Mesodermal cell (in vitro differentiated cells): Measurements from ENCODE around the gene MAN1B1. TPM values are rescaled to one million over a fixed set of nuclear protein-coding genes. Genes with fewer than 3 reads are reported as not detected.

Experiments used
- H3K27ac ChIP-seq: 2 replicates; pipeline ENCODE4 v1.7.0; 2013; ENCODE audit warnings: mild to moderate bottlenecking, low read depth, low read length, moderate library complexity; ENCODE audit not compliant: severe bottlenecking
- H3K36me3 ChIP-seq: 2 replicates; pipeline ENCODE4 v1.7.1; 2013; ENCODE audit warnings: mild to moderate bottlenecking, low read length, moderate library complexity; ENCODE audit not compliant: control insufficient read depth, insufficient read depth
- H3K4me1 ChIP-seq: one replicate; pipeline ENCODE4 v1.7.1; 2013; ENCODE audit warnings: mild to moderate bottlenecking, low read length; ENCODE audit not compliant: insufficient read depth, control insufficient read depth, poor library complexity, severe bottlenecking
- H3K4me3 ChIP-seq: 2 replicates; pipeline ENCODE4 v1.7.0; 2013; ENCODE audit warnings: low read length, control low read depth, mild to moderate bottlenecking; ENCODE audit not compliant: insufficient read depth, poor library complexity, severe bottlenecking; ENCODE audit errors: extremely low read depth
- H3K9me3 ChIP-seq: 2 replicates; pipeline ENCODE4 v1.7.1; 2013; ENCODE audit warnings: mild to moderate bottlenecking, low read length, moderate library complexity; ENCODE audit not compliant: control insufficient read depth
- WGBS, 2 experiments: methylation state at CpG; one replicate each; pipeline ENCODE4 v1.1.5; 2013; ENCODE audit warnings: missing lambda C conversion rate in 2 of 2; ENCODE audit not compliant: insufficient coverage in 2 of 2; 5-methylcytosine and 5-hydroxymethylcytosine counted together
- polyA plus RNA-seq, 2 experiments: library from polyadenylated mRNA; stranded (reverse); fragments of 50-300 nt; gene quantifications; one replicate each; pipeline ENCODE4 v1.2.3, GENCODE V29; 2013

Gene MAN1B1
- 55.1 TPM for polyA plus RNA-seq (2013, experiment 1 of 2)
- polyA plus RNA-seq (2013, experiment 2 of 2) = 46.1 TPM

DNA sequence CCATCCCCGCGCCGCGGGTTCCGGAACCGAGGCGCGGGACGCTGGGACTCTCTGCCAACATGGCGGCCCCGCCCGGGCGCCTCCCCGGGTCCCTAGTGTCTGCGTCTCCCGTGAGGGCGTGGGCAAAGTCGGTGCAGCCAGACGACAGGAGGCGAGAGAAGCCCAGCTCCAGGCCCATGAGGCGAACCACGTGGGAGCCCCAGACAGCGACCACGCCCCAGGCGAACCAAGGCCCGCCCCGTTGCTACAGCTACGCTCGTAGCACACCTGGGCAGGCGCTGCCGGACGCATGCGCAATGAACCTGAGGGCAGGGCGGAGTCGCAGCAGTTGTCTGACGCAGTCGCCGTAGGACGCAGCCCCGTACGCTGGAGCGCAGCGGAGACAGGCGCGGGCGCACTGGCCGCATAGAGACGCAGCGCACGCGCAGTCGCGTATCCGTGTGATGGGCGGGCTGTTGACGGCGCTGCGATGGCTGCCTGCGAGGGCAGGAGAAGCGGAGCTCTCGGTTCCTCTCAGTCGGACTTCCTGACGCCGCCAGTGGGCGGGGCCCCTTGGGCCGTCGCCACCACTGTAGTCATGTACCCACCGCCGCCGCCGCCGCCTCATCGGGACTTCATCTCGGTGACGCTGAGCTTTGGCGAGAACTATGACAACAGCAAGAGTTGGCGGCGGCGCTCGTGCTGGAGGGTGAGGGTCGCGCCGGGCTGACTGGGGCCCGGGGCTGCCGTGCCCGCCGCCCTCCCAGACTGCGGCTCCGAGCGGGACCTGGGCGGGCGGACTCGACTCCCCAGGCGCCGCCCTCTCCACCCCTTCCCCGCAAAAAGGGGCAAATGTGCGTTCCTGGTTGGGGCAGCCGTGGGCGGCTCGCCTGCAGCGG is at the start of gene MAN1B1:
TSS of gene MAN1B1 (plus strand) at position 455 of the 878 bp plus-strand sequence. CDS start at position 470, 15 bp downstream.
- Histone ChIP-seq H3K9me3 (no peaks in the 10 kb centered on the region), H3K27ac (peak within 1 kb of the TSS; percentile 83), H3K36me3 (peaks cover 31% of the 10 kb centered on the region), H3K4me1 (peaks cover 20% of the 10 kb centered on the region), H3K4me3 (peak within 1 kb of the TSS; percentile 76)
- WGBS, 2 experiments = 0% methylated on average over 85 to 99 of the region's 101 CpGs

DNA sequence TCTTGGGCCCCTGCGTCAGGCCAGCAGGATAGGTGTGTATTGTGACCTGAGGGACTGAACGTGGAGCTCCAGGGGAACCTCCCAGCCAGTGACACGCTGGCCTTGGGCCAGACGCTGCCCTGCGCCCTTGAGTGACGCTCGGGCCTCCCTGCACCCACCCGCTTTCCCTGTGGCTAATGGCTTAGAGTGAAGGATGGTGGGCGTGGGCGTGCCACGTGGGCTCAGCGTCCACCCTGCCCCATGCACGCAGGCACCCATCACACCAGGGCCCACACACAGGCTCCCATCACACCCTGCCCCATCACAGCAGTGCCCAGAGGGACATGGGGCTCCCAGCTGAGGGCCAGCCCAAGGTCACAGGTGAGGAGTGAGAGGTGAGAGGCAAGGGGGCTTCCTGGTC is 49.8 kb upstream of the MAN1B1 start:
- WGBS, 2 experiments = 89 to 92% methylated on average over 8 of the region's 13 CpGs
- H3K36me3 ChIP-seq = peaks cover 14% of the 10 kb centered on the region
- no peak overlapping the region for H3K27ac ChIP-seq
- H3K4me3 ChIP-seq = no peak overlapping the region
- H3K4me1 ChIP-seq = no peaks in the 10 kb centered on the region
- H3K9me3 ChIP-seq = no peaks in the 10 kb centered on the region

DNA sequence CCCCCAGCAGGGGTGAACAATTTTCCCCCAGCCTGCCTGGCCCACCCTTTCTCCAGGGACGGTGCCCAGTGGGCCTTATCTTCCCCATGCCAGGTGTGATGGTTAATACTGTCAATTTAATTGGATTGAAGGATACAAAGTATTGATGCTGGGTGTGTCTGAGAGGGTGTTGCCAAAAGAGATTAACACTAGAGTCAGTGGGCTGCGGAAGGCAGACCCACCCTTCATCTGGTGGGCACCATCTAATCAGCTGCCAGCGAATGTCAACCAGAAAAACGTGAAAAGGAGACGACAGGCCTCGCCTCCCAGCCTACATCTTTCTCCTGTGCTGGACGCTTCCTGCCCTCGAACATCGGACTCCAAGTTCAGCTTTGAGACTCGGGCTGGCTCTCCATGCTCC is 49.3 kb upstream of the MAN1B1 start:
- Histone ChIP-seq H3K27ac (no peak overlapping the region), H3K36me3 (peaks cover 14% of the 10 kb centered on the region), H3K4me1 (no peaks in the 10 kb centered on the region), H3K4me3 (no peak overlapping the region), H3K9me3 (no peaks in the 10 kb centered on the region)
- 92 to 96% methylated on average over 5 to 8 of the region's 10 CpGs for WGBS, 2 experiments

DNA sequence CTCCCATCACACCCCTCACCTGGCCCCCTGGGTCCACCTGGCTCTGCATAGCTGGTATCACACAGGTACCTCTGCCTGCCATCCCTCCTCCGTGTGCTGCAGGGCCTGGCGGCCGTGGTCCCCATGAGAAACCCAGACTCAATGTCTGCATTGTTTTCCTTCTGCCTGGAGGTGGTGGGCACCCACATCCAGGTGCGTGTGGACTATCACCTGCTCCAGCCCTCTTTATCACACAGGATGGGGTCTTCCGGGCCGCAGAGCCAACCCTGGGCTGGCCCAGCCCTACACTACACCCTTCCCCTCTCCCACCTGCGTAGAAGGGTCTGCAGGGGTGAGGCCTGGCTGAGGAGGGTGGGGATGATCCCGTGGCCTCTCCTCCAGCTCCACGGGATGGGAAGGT is 47.9 kb upstream of the MAN1B1 start:
- Histone ChIP-seq H3K9me3 (no peaks in the 10 kb centered on the region), H3K4me3 (no peak overlapping the region), H3K4me1 (no peaks in the 10 kb centered on the region), H3K36me3 (peaks cover 14% of the 10 kb centered on the region), H3K27ac (no peak overlapping the region)
- 96 to 97% methylated on average over 4 to 5 of the region's 9 CpGs for WGBS, 2 experiments

DNA sequence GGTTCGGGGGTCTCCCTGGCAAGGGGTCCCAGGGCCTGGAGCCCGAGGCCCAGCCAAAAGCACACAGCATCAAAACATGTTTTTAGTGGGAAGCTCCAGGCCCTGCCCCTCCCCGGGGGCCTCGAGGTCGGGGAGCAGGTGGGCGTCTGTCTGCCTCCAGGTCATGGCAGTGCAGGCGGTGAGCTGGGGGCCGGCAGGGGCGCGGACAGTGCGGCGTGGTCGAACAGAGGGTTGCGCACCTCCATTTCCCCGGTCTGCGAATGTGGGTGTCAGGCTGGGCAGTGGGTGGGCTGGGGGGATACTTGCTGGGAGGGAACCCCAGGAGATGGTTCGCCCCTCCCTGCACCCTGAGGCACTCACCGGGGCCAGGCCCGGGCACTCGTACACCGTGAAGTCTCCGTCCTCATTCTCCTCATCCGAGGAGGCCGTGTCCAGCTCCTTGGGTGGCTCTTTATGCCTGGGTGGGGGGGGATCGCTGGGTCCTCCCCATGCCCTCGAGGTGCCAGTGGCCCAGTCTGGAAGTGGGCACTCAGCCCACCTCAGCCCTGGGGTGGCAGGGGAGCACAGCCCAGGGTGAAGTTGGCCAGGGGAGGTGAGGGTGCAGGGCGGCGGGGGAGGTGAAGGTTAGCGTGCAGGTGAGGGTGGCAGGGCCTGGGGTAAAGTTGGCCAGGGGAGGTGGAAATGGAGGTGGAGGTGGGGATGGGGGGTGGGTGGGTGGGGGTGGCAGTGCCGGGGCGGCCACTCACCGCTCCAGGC is 47.0 kb upstream of the MAN1B1 start:
- H3K4me3 ChIP-seq = no peak overlapping the region
- no peaks in the 10 kb centered on the region for H3K4me1 ChIP-seq
- no peaks in the 10 kb centered on the region for H3K9me3 ChIP-seq
- H3K36me3 ChIP-seq = peaks cover 14% of the 10 kb centered on the region
- no peak overlapping the region for H3K27ac ChIP-seq
- WGBS, 2 experiments = 98% methylated on average over 14 to 22 of the region's 32 CpGs

DNA sequence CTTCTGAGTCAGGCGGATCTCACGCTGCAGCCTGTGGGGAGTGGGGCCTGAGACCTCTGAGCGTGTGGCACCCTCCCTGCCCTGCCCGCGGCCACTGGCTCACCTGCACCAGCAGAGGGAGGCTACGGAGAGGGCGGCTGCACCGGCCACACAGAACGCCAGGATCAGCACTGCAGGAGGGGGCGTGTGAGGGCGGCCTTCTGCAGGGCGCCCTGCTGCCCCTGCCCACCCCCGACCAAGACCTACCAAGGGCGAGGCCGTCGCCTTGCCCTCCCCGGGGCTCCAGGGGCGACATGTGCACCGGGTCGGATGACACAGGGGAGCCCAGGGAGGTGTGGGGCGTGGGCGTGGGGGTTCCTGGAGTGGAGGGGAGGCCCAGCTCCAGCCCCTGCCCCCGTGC is 46.2 kb upstream of the MAN1B1 start:
- Histone ChIP-seq H3K9me3 (no peaks in the 10 kb centered on the region), H3K27ac (no peak overlapping the region), H3K36me3 (peaks cover 14% of the 10 kb centered on the region), H3K4me1 (no peaks in the 10 kb centered on the region), H3K4me3 (no peak overlapping the region)
- 87 to 94% methylated on average over 12 to 23 of the region's 23 CpGs for WGBS, 2 experiments

DNA sequence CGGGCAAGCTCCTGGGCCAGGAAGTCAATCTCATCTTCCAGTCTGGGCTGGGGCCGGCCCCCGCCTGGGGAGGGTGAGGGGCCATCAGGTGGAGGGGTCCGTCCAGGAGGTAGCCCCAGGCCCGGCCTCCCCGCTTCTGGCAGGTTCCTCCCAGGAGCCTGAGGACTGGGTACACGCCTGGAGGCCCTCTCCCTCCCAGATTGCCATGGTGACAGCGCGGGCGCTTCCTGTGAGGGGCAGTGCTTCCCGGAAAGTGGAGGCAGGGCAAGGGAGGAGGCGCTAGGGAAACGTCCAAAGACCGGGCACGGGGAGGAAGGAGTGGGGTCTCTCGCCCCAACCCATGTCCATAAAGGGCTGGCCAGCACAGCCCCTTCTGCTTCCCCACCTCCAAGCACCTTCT is 45.7 kb upstream of the MAN1B1 start:
- no peak overlapping the region for H3K4me3 ChIP-seq
- 72 to 82% methylated on average over 4 to 13 of the region's 16 CpGs for WGBS, 2 experiments

DNA sequence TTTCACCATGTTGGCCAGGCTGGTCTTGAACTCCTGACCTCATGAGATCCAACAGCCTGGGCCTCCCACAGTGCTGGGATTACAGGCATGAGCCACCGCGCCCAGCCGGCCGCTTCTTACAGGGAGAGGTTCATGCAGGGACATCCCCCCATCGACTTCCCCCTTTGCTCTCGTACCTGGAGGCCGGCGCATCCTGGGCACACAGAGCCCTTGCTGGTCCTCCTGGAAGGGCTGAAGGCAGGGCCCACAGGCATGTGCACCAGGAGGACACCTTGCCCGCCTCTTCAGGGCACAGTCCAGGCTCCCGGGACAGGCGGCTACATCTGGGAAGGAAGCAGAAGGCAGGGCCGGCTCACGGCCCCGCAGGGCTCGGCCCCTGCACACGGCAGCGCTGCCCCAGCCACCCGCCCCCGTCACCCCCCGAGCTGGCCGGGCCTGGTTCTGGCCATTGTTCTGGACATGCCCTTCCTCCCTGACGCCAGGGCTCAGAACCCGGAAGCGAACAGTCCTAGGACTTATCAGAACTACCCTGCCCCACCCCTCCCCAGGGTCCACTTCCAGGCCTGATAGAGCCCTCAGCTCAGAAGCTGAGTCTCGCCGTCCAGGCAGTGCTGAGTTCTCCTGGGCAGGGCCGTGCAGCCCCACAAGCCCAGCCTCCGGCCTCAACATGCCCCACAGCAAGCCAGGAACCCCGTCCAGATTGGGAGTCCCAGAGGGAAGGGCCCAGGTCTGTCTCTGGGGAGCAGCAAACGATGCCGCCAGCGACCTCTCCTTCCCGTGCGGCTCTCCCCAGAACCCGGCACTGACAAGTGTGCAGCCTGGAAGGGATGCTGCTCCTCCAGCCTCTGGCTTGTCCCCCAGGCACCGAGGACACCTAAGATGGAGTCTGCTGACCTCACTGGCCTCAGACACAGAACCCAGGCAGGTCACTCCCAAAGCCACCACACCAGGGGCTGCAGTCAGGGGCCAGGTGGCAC is 43.7 kb upstream of the MAN1B1 start:
- 89 to 95% methylated on average over 30 to 32 of the region's 36 CpGs for WGBS, 2 experiments
- no peaks in the 10 kb centered on the region for H3K4me1 ChIP-seq
- no peak overlapping the region for H3K4me3 ChIP-seq
- peaks cover 14% of the 10 kb centered on the region for H3K36me3 ChIP-seq
- no peaks in the 10 kb centered on the region for H3K9me3 ChIP-seq
- no peak overlapping the region for H3K27ac ChIP-seq

More for the DNA sequence above, 45.7 kb upstream of the MAN1B1 start:
- no peaks in the 10 kb centered on the region for H3K4me1 ChIP-seq
- no peaks in the 10 kb centered on the region for H3K9me3 ChIP-seq
- H3K36me3 ChIP-seq = peaks cover 14% of the 10 kb centered on the region
- H3K27ac ChIP-seq = no peak overlapping the region

DNA sequence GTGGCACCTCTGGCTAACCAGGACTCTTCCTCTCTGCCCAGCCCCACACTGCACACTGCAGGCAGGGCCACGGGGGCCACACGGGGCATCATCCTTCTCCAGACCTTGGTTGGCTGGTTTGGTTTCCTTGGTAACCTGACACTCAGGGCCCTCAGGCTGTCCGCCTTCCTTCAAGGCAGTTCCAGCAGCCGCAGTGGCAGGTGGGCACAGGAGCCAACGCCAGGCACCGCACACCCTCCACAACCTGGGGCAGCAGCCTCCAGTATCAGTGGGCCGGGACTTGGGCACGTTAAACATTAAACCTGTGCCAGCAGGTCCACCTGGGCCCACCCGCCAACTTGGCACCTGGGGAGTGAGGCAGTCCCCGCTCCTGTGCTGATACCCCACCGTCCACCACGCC is 42.7 kb upstream of the MAN1B1 start:
- WGBS, 2 experiments = 76 to 85% methylated on average over 8 to 12 of the region's 12 CpGs
- H3K4me3 ChIP-seq = no peak overlapping the region
- H3K4me1 ChIP-seq = no peaks in the 10 kb centered on the region

More for the DNA sequence above, 42.7 kb upstream of the MAN1B1 start:
- H3K27ac ChIP-seq = no peak overlapping the region
- H3K36me3 ChIP-seq = peaks cover 9% of the 10 kb centered on the region
- H3K9me3 ChIP-seq = no peaks in the 10 kb centered on the region
